Testis (tissue), 3 donors: ENCODE measurements around the gene PF4V1. TPM values are rescaled to one million over a fixed set of nuclear protein-coding genes. Genes with fewer than 3 reads are reported as not detected.

Experiments
- DNase-seq: peaks from one replicate; pipeline ENCODE4 v3.0.0-alpha.2; 2019
- H3K27ac ChIP-seq, 2 donors: fragments of 200-600 bp; sonication (generic); one replicate each; pipeline ENCODE4 v1.5.1; 2019
- H3K27me3 ChIP-seq: fragments of 200-600 bp; sonication (generic); one replicate; pipeline ENCODE4 v1.5.1; 2019
- H3K36me3 ChIP-seq: fragments of 200-600 bp; sonication (generic); one replicate; pipeline ENCODE4 v1.5.1; 2017; ENCODE audit warnings: low read depth; ENCODE audit errors: missing control alignments
- H3K4me1 ChIP-seq: fragments of 200-600 bp; sonication (generic); one replicate; pipeline ENCODE4 v1.5.1; 2019
- H3K4me3 ChIP-seq, 2 donors: fragments of 200-600 bp; sonication (generic); one replicate each; pipeline ENCODE4 v1.5.1; 2017 to 2019
- H3K9me3 ChIP-seq: fragments of 200-600 bp; sonication (generic); one replicate; pipeline ENCODE4 v1.5.1; 2017
- POLR2A ChIP-seq: fragments of 450-650 bp; IDR thresholded peaks from one replicate; pipeline ENCODE4 v1.6.1; 2017; ENCODE audit warnings: antibody characterized with exemption, mild to moderate bottlenecking, moderate library complexity
- WGBS, 2 donors: methylation state at CpG; one replicate each; pipeline ENCODE4 v1.1.5; 2018; 5-methylcytosine and 5-hydroxymethylcytosine counted together
- intact Hi-C: fragments of 100-400 bp; cut with DNase I; formaldehyde crosslinking; loops from one replicate; pipeline ENCODE4 v1.15.1; 2023; ENCODE audit warnings: low total_unique reads
- polyA plus RNA-seq: library from polyadenylated mRNA; stranded (reverse); fragments of 350-450 nt; fragmentation: Illumina TruSeq; extraction: RNeasy Lipid Tissue Mini Kit (QIAGEN cat#74804); gene quantifications from one replicate; pipeline ENCODE4 v1.2.3, GENCODE V29; 2014; ENCODE audit warnings: low read depth, low replicate concordance; ENCODE audit not compliant: insufficient read depth
- total RNA-seq, 2 donors: library from RNA; depleted of rRNA; stranded (reverse); fragments of >200 nt; gene quantifications; one replicate each; pipeline ENCODE4 v1.2.3, GENCODE V29; 2016
- TF ChIP-seq, protein P1 (sequence below), 3 experiments: fragments of 450-650 bp in 2 of 3; fragments of 200-600 bp in 1 of 3; sonication (generic) in 1 of 3; IDR thresholded peaks; one replicate each; pipeline ENCODE4 v1.5.1; 2016 to 2019; ENCODE audit warnings: antibody characterized with exemption in 3 of 3, mild to moderate bottlenecking in 2 of 3, moderate library complexity in 1 of 3

PF4V1 gene
- total and polyA plus RNA-seq, 3 donors from 2014 or later, result not detected

DNA sequence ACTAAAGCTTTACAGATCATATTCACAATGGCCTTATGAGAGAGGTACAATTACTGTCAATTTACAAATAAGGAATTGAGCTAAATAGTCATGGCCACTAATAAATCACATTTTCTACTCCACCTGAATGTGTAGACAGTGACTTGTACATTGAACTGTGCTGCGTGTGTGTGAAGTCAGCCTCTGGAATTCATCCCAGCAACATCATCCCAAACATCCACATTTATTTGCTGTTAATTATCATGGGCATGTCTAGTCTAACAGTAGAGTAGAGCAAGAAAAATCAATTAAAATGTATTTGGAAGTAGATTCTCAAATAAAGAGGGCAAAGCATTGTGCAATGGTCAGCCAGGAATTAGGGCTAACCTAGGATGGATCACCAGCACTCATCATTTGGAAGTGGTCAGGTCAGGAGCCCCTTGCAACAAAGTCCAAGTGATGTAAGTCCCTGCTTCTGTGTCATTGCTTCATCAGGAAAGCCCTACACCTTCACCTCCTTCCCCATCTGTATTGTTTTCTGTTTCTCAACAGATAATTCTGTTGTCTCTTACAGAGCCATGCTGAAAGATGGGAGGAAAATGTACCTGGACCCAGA lies 4.8 kb upstream of the PF4V1 start:
- no peaks in the 10 kb centered on the region for H3K27me3 ChIP-seq
- intact Hi-C loops, result no loop called here
- no peak for DNase-seq

DNA sequence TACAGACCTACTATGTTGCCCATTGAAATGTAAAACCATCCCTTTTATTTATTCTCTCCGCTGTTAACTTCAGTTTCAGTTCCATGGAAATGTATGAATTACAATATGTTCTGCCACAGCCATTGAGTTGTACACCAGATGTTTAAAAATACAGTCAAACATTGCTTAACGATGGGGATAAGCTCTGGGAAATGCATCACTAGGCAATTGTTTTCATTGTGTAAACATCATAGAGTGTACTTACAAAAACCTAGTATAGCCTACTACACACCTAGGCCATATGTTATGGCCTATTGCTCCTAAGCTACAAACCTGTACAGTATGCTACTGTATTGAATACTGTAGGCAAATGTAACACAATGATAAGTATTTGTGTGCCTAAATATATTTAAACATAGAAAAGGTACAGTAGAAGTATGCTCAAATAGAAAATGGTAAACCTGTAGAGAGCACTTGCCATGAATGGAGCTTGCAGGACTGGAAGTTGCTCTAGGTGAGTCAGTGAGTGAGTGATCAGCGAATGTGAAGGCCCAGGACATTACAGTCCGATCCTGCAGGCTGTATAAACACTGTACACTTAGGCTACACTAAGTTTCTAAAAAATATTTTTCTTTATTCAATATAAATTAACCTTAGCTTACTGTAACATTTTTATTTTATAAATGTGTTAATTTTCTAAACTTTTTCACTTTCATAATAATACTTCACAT lies 2.7 kb upstream of the PF4V1 start:
- Histone ChIP-seq H3K36me3 (no peaks in the 10 kb centered on the region), H3K4me1 (no peaks in the 10 kb centered on the region), H3K9me3 (no peaks in the 10 kb centered on the region), H3K4me3 (no peak overlapping the region), H3K27me3 (no peaks in the 10 kb centered on the region), H3K27ac (no peak overlapping the region)
- TF ChIP-seq, protein P1, sequence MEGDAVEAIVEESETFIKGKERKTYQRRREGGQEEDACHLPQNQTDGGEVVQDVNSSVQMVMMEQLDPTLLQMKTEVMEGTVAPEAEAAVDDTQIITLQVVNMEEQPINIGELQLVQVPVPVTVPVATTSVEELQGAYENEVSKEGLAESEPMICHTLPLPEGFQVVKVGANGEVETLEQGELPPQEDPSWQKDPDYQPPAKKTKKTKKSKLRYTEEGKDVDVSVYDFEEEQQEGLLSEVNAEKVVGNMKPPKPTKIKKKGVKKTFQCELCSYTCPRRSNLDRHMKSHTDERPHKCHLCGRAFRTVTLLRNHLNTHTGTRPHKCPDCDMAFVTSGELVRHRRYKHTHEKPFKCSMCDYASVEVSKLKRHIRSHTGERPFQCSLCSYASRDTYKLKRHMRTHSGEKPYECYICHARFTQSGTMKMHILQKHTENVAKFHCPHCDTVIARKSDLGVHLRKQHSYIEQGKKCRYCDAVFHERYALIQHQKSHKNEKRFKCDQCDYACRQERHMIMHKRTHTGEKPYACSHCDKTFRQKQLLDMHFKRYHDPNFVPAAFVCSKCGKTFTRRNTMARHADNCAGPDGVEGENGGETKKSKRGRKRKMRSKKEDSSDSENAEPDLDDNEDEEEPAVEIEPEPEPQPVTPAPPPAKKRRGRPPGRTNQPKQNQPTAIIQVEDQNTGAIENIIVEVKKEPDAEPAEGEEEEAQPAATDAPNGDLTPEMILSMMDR (IDR thresholded peaks at IDR 0.05), result no peak
- TF ChIP-seq POLR2A, result no peak
- DNase-seq, result no peak
- 86 to 87% methylated on average over 4 of the region's 4 CpGs for WGBS, 2 donors
- intact Hi-C loops, result no loop called here

More for the DNA sequence above, 4.8 kb upstream of the PF4V1 start:
- no peak for TF ChIP-seq POLR2A
- TF ChIP-seq, protein P1 (IDR thresholded peaks at IDR 0.05), result no peak
- Histone ChIP-seq H3K36me3 (no peaks in the 10 kb centered on the region), H3K4me1 (no peaks in the 10 kb centered on the region), H3K9me3 (no peaks in the 10 kb centered on the region), H3K27ac (no peak overlapping the region), H3K4me3 (no peak overlapping the region)
- 91 to 100% methylated on average over 1 of the region's 1 CpG for WGBS, 2 donors

DNA sequence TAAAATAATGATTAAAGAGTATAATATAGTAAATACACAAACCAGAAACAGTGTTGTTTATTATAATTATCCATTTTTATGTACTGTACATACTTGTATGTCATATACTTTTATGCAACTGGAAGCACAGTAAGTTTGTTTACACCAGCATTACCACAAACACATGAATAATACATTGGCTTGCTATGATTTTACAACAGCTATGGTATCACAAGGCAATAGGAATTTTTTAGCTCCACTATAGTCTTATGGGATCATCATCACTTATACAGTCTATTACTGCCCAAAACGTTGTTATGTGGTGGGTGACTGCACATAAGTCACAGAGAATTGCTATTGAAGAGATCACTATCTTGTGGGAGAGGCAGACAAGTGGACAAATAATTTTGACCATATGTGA lies 1.8 kb upstream of the PF4V1 start:
- no peaks in the 10 kb centered on the region for H3K4me1 ChIP-seq
- H3K27me3 ChIP-seq, result no peaks in the 10 kb centered on the region
- intact Hi-C loops, result no loop called here
- H3K27ac ChIP-seq, result no peak overlapping the region
- no peaks in the 10 kb centered on the region for H3K36me3 ChIP-seq
- 77 to 83% methylated on average over 1 of the region's 1 CpG for WGBS, 2 donors
- H3K9me3 ChIP-seq, result no peaks in the 10 kb centered on the region
- DNase-seq, result no peak
- TF ChIP-seq POLR2A, result no peak
- TF ChIP-seq, protein P1 (IDR thresholded peaks at IDR 0.05), result no peak
- no peak overlapping the region for H3K4me3 ChIP-seq

DNA sequence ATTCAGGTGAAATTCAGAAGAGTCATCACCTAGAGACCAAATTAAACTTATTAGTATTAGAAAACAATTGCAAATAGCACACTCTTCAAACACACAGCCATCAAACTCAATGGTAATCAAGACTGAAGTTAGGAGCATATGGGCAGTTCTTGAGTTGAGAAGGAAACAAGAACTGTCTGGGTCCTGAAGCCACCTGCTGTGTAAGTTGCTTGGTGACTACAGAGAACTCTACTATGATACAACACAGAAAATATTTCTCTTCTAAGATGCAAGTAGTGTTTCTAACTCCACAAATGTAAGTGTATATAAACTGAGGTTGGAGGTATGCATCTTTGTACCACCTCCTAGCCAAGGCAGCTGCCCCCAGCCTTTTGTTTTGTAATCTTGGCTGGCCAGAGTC lies 325 bp upstream of the PF4V1 start:
- DNase-seq, result no peak
- Histone ChIP-seq H3K4me3 (no peak overlapping the region), H3K27me3 (no peaks in the 10 kb centered on the region), H3K27ac (no peak overlapping the region), H3K9me3 (no peaks in the 10 kb centered on the region), H3K36me3 (no peaks in the 10 kb centered on the region), H3K4me1 (no peaks in the 10 kb centered on the region)
- intact Hi-C loops, result no loop called here
- no peak for TF ChIP-seq POLR2A
- TF ChIP-seq, protein P1 (IDR thresholded peaks at IDR 0.05), result no peak
